Activated CD4-positive, alpha-beta T cell treated with anti-CD3 and anti-CD28 coated beads for 36 hours (primary cell): ENCODE data around the gene SLITRK2. TPM values are rescaled to one million over a fixed set of nuclear protein-coding genes. Genes with fewer than 3 reads are reported as not detected.

Experiments
- ATAC-seq: fragments of 200-7000 bp; cut with Tn5 transposase; one replicate; pipeline ENCODE4 v1.10.0; 2021; ENCODE audit warnings: mild to moderate bottlenecking, moderate library complexity
- CTCF ChIA-PET: fragments of 350-600 bp; sonication (Branson Sonifier 250); formaldehyde crosslinking; loops from one replicate; lab custom pipeline; 2021; ENCODE audit warnings: antibody characterized with exemption; lab: Charles Lee
- POLR2A ChIA-PET: fragments of 350-600 bp; sonication (Branson Sonifier 250); formaldehyde crosslinking; loops from one replicate; lab custom pipeline; 2021; ENCODE audit warnings: antibody characterized with exemption, inconsistent platforms; lab: Charles Lee
- DNase-seq: peaks from one replicate; pipeline ENCODE4 v3.0.0-alpha.2; 2020
- H3K27ac Mint-ChIP-seq: one replicate; pipeline ENCODE4 v1.8.0; 2021; ENCODE audit warnings: mixed read lengths
- H3K27me3 Mint-ChIP-seq: one replicate; pipeline ENCODE4 v1.8.0; 2021; ENCODE audit warnings: mixed read lengths
- H3K36me3 Mint-ChIP-seq: one replicate; pipeline ENCODE4 v1.8.0; 2021; ENCODE audit warnings: low read depth, mixed read lengths
- H3K4me1 Mint-ChIP-seq: one replicate; pipeline ENCODE4 v1.8.0; 2021; ENCODE audit warnings: mixed read lengths
- H3K4me3 Mint-ChIP-seq: one replicate; pipeline ENCODE4 v1.8.0; 2021; ENCODE audit warnings: mild to moderate bottlenecking, moderate library complexity, mixed read lengths
- H3K9me3 Mint-ChIP-seq: one replicate; pipeline ENCODE4 v1.8.0; 2021; ENCODE audit warnings: low read depth, mixed read lengths
- intact Hi-C, 2 experiments: fragments of 100-400 bp; cut with DNase I in 1 of 2; cut with micrococcal nuclease in 1 of 2; formaldehyde crosslinking; loops; one replicate each; pipeline versions ENCODE4 v1.14.2 to v1.15.1; 2022 to 2024; cut with DNase I, micrococcal nuclease
- total RNA-seq, 2 experiments: library from RNA; stranded (reverse); gene quantifications; one replicate each; pipeline ENCODE4 v1.2.3, GENCODE V29; 2021

The SLITRK2 gene
- total RNA-seq, 2 experiments from 2014 or later, result not detected

DNA sequence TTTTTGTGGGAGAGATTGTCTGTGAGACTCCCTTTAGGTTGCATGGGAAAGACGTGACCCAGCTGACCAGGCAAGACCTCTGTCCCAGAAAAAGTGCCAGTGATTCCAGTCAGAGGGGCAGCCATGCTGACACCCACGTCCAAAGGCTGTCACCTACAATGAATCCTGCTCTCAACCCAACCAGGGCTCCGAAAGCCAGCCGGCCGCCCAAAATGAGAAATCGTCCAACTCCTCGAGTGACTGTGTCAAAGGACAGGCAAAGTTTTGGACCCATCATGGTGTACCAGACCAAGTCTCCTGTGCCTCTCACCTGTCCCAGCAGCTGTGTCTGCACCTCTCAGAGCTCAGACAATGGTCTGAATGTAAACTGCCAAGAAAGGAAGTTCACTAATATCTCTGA lies 5.5 kb downstream of the SLITRK2 start:
- Mint-ChIP-seq H3K4me1 (no peaks in the 10 kb centered on the region), H3K4me3 (no peak overlapping the region), H3K27me3 (peaks cover 17% of the 10 kb centered on the region), H3K36me3 (no peaks in the 10 kb centered on the region), H3K9me3 (peaks cover 1% of the 10 kb centered on the region), H3K27ac (no peak overlapping the region)
- intact Hi-C loops, result no loop called here
- DNase-seq, result no peak
- CTCF ChIA-PET, result interaction anchor here (0.6 kb wide), 1 partner anchor 19 kb away, joined by 3 read pairs; no protein-coding TSS in a partner anchor
- POLR2A ChIA-PET, result no interaction called here
- no peak for ATAC-seq

GRCh38 chrX:145825896-145826295 lies 8.3 kb downstream of the SLITRK2 start:
- H3K4me1 Mint-ChIP-seq, result no peaks in the 10 kb centered on the region
- ATAC-seq (no peak), DNase-seq (no peak)
- H3K36me3 Mint-ChIP-seq, result no peaks in the 10 kb centered on the region
- no peak overlapping the region for H3K4me3 Mint-ChIP-seq
- no peak overlapping the region for H3K27ac Mint-ChIP-seq
- H3K27me3 Mint-ChIP-seq, result peaks cover 5% of the 10 kb centered on the region
- ChIA-PET CTCF (no interaction called here), POLR2A (no interaction called here)
- intact Hi-C loops, result no loop called here
- peaks cover 1% of the 10 kb centered on the region for H3K9me3 Mint-ChIP-seq

GRCh38 chrX:145826466-145826865 lies 8.8 kb downstream of the SLITRK2 start:
- Mint-ChIP-seq H3K27me3 (peaks cover 5% of the 10 kb centered on the region), H3K4me3 (no peak overlapping the region), H3K4me1 (no peaks in the 10 kb centered on the region), H3K9me3 (peaks cover 1% of the 10 kb centered on the region), H3K27ac (no peak overlapping the region), H3K36me3 (no peaks in the 10 kb centered on the region)
- ATAC-seq, result no peak
- ChIA-PET CTCF (no interaction called here), POLR2A (no interaction called here)
- no peak for DNase-seq
- intact Hi-C loops, result no loop called here

- no peaks in the 10 kb centered on the region for H3K4me1 Mint-ChIP-seq
Measured at GRCh38 chrX:145832796-145833195, 15.2 kb downstream of the SLITRK2 start.

DNA sequence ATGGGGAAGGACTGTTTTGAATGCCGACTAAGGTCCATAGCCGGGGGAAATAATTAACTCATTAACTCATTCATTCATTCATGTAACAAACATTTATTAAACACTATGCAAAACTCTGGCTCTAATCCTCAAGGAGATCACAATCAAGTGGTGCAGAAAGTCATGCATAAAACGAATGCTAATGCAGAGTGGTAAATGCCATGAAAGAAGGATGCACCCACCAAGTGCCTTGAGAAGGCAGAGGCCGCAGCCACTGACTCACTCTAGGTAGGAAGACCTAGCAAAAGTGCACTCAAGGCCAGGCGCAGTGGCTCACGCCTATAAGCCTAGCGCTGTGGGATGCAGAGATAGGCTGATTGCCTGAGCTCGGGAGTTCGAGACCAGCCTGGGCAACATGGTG lies 22.9 kb downstream of the SLITRK2 start:
- ChIA-PET POLR2A (no interaction called here), CTCF (no interaction called here)
- DNase-seq (no peak), ATAC-seq (no peak)
- Mint-ChIP-seq H3K4me1 (no peaks in the 10 kb centered on the region), H3K36me3 (no peaks in the 10 kb centered on the region), H3K4me3 (no peak overlapping the region), H3K27me3 (no peaks in the 10 kb centered on the region), H3K9me3 (peaks cover 2% of the 10 kb centered on the region), H3K27ac (no peak overlapping the region)
- intact Hi-C loops, result no loop called here

More at GRCh38 chrX:145832796-145833195, 15.2 kb downstream of the SLITRK2 start:
- intact Hi-C loops, result no loop called here
- H3K9me3 Mint-ChIP-seq, result no peaks in the 10 kb centered on the region
- H3K36me3 Mint-ChIP-seq, result no peaks in the 10 kb centered on the region
- POLR2A ChIA-PET, result no interaction called here
- no peaks in the 10 kb centered on the region for H3K27me3 Mint-ChIP-seq
- no peak overlapping the region for H3K4me3 Mint-ChIP-seq
- ATAC-seq (no peak), DNase-seq (no peak)
- CTCF ChIA-PET, result no interaction called here
- no peak overlapping the region for H3K27ac Mint-ChIP-seq

GRCh38 chrX:145843146-145843904 lies 25.7 kb downstream of the SLITRK2 start:
- DNase-seq, result no peak
- Mint-ChIP-seq H3K27ac (no peak overlapping the region), H3K36me3 (no peaks in the 10 kb centered on the region), H3K9me3 (peaks cover 2% of the 10 kb centered on the region), H3K4me1 (no peaks in the 10 kb centered on the region), H3K27me3 (no peaks in the 10 kb centered on the region), H3K4me3 (no peak overlapping the region)
- intact Hi-C loops, result no loop called here
- ChIA-PET POLR2A (no interaction called here), CTCF (no interaction called here)
- ATAC-seq, result no peak

DNA sequence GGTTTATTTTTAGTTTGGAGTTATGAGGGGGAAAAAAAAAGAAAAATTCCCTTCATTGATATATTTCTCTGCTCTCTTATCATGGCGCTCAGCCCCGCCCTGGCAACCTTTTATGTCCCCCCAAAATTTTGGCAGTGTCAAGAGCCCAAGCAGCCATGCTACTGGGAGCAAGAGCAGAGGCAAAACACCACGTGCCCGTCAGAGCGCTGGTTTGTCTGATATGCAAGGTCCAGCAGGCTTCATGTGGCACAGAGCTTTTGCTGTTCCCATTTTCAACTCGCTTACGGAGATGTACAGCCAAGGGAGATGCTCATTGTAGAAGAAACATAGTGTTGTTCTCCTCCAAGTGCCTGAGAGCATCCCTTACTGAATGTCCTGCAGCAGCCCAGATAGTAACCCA lies 27.3 kb downstream of the SLITRK2 start:
- no peak overlapping the region for H3K4me3 Mint-ChIP-seq
- H3K36me3 Mint-ChIP-seq, result no peaks in the 10 kb centered on the region
- intact Hi-C loops, result no loop called here
- no peaks in the 10 kb centered on the region for H3K4me1 Mint-ChIP-seq
- ChIA-PET CTCF (no interaction called here), POLR2A (no interaction called here)
- H3K27me3 Mint-ChIP-seq, result no peaks in the 10 kb centered on the region
- DNase-seq, result no peak
- H3K27ac Mint-ChIP-seq, result no peak overlapping the region
- ATAC-seq, result no peak
- peaks cover 4% of the 10 kb centered on the region for H3K9me3 Mint-ChIP-seq

- H3K4me1 Mint-ChIP-seq, result no peaks in the 10 kb centered on the region
- POLR2A ChIA-PET, result no interaction called here
- H3K4me3 Mint-ChIP-seq, result no peak overlapping the region
- ATAC-seq (no peak), DNase-seq (no peak)
- peaks cover 4% of the 10 kb centered on the region for H3K9me3 Mint-ChIP-seq
- H3K27me3 Mint-ChIP-seq, result no peaks in the 10 kb centered on the region
- no peak overlapping the region for H3K27ac Mint-ChIP-seq
- intact Hi-C loops, result no loop called here
- CTCF ChIA-PET, result interaction anchor here (0.6 kb wide), 1 partner anchor 379 kb away, joined by 3 read pairs; no protein-coding TSS in a partner anchor
- no peaks in the 10 kb centered on the region for H3K36me3 Mint-ChIP-seq
Measured at GRCh38 chrX:145848448-145848847, 30.8 kb downstream of the SLITRK2 start.

DNA sequence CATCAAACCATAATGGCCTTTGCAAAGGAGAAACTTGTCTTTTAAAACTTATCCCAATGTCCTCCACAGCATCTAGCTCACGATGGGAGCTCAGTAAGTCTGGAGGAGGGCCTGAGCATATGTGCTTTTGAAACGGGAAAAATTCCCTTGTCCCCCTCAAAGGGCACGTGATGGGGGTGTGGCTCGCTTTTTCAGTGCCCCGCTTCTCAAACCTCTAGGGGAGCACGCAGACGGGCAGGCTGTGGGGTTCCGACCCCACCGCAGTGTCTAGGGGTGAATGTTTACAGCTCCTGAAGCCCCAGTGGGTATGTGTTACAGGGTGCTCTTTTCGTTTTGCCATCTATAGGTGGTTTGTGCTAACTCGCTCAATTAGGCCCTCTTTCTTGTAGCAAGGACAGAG lies 31.2 kb downstream of the SLITRK2 start:
- no peak overlapping the region for H3K4me3 Mint-ChIP-seq

GRCh38 chrX:145853181-145853580 lies 35.6 kb downstream of the SLITRK2 start:
- intact Hi-C loops, result no loop called here
- CTCF ChIA-PET, result no interaction called here
- Mint-ChIP-seq H3K9me3 (peaks cover 2% of the 10 kb centered on the region), H3K4me1 (no peaks in the 10 kb centered on the region), H3K27ac (no peak overlapping the region), H3K36me3 (no peaks in the 10 kb centered on the region), H3K27me3 (no peaks in the 10 kb centered on the region), H3K4me3 (no peak overlapping the region)
- no peak for DNase-seq
- POLR2A ChIA-PET, result no interaction called here
- no peak for ATAC-seq

More for the DNA sequence above, 31.2 kb downstream of the SLITRK2 start:
- intact Hi-C loops, result no loop called here
- DNase-seq, result no peak
- H3K4me1 Mint-ChIP-seq, result no peaks in the 10 kb centered on the region
- H3K9me3 Mint-ChIP-seq, result peaks cover 4% of the 10 kb centered on the region
- ATAC-seq, result no peak
- H3K27me3 Mint-ChIP-seq, result no peaks in the 10 kb centered on the region
- no peaks in the 10 kb centered on the region for H3K36me3 Mint-ChIP-seq
- POLR2A ChIA-PET, result no interaction called here
- CTCF ChIA-PET, result interaction anchor here (0.6 kb wide), 1 partner anchor 379 kb away, joined by 3 read pairs; no protein-coding TSS in a partner anchor
- no peak overlapping the region for H3K27ac Mint-ChIP-seq

DNA sequence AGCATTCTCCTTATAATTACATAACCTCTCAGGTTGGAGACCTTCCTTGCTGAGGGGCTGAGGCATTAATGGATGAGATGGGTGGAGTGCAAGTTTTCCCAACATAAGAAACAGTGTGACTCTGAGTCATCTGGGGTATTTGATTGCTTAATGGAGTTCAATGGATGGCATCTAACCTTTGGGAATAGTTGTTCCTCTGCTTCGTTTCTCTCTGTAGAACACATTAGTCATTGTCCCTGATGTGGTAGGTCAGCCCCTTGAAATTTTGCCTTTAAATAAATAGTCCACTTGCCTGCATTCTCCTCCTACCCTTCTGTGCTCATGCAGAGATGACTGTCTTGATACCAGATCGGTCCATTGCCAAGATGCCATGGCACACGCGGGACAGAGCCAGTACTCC lies 38.6 kb downstream of the SLITRK2 start:
- no peak overlapping the region for H3K27ac Mint-ChIP-seq
- DNase-seq (no peak), ATAC-seq (no peak)
- H3K4me3 Mint-ChIP-seq, result no peak overlapping the region
- intact Hi-C loops, result no loop called here
- ChIA-PET POLR2A (no interaction called here), CTCF (no interaction called here)
- H3K27me3 Mint-ChIP-seq, result no peaks in the 10 kb centered on the region
- no peaks in the 10 kb centered on the region for H3K9me3 Mint-ChIP-seq
- no peaks in the 10 kb centered on the region for H3K36me3 Mint-ChIP-seq
- no peaks in the 10 kb centered on the region for H3K4me1 Mint-ChIP-seq

GRCh38 chrX:145861818-145862217 lies 44.2 kb downstream of the SLITRK2 start:
- ATAC-seq (no peak), DNase-seq (no peak)
- H3K4me3 Mint-ChIP-seq, result no peak overlapping the region
- no peaks in the 10 kb centered on the region for H3K27me3 Mint-ChIP-seq
- no peaks in the 10 kb centered on the region for H3K36me3 Mint-ChIP-seq
- peaks cover 2% of the 10 kb centered on the region for H3K9me3 Mint-ChIP-seq
- CTCF ChIA-PET, result no interaction called here
- intact Hi-C loops, result no loop called here
- no peak overlapping the region for H3K27ac Mint-ChIP-seq
- POLR2A ChIA-PET, result no interaction called here
- H3K4me1 Mint-ChIP-seq, result no peaks in the 10 kb centered on the region
